Brain microvascular endothelial cell (primary cell): ENCODE measurements around the gene CRK.
A peak's percentile ranks its signal among the peaks of the same experiment; 100 is the strongest.

Experiments
- DNase-seq: peaks from one replicate; pipeline ENCODE4 v3.0.0-alpha.2; 2020
- H3K27ac ChIP-seq: fragments of 250-450 bp; sonication (Bioruptor Pico); 2 replicates; pipeline ENCODE4 v1.5.1; 2020; ENCODE audit warnings: mild to moderate bottlenecking, moderate library complexity
- H3K27me3 ChIP-seq: fragments of 250-450 bp; sonication (Bioruptor Pico); replicated peaks from 2 replicates; pipeline ENCODE4 v1.5.1; 2020; ENCODE audit warnings: mild to moderate bottlenecking
- H3K36me3 ChIP-seq: fragments of 250-450 bp; sonication (Bioruptor Pico); replicated peaks from 2 replicates; pipeline ENCODE4 v1.5.1; 2020; ENCODE audit warnings: mild to moderate bottlenecking
- H3K4me3 ChIP-seq: 2 replicates; pipeline ENCODE4 v1.5.1; 2011; ENCODE audit warnings: low read depth, mild to moderate bottlenecking, control low read depth, low read length, moderate library complexity
- in situ Hi-C: cut with HindIII; loops from 2 replicates; pipeline ENCODE4 v1.10.0; 2017; ENCODE audit warnings: low sequenced_read_pairs, low pct_ligation_motif_present
- TF ChIP-seq, protein P1 (sequence below): IDR thresholded peaks from 2 replicates; pipeline ENCODE4 v1.5.1; 2011; ENCODE audit warnings: low read depth, mild to moderate bottlenecking, moderate library complexity, low read length, control low read depth, inconsistent platforms; ENCODE audit errors: missing control alignments

CRK gene

DNA sequence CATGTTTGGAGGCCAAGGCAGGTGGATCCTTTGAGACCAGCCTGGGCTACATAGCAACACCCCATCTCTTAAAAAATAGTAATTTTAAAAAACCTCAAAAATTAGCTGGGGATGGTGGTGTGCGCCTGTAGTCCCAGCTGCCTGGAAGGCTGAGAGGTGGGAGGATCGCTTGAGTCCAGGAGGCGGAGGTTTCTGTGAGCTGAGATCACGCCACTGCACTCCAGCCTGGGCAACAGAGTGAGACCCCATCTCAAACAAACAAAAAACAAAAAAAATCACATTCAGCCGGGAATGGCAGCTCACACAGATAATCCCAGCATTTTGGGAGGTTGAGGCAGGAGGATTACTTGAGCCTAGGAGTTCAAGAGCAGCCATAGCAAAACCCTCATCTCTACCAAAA, 39.6 kb downstream of the CRK start:
- in situ Hi-C loops, result no loop called here
- no peak for DNase-seq
- Histone ChIP-seq H3K4me3 (no peak overlapping the region), H3K27ac (no peak overlapping the region), H3K27me3 (no peaks in the 10 kb centered on the region), H3K36me3 (peaks cover 15% of the 10 kb centered on the region)
- TF ChIP-seq, protein P1, sequence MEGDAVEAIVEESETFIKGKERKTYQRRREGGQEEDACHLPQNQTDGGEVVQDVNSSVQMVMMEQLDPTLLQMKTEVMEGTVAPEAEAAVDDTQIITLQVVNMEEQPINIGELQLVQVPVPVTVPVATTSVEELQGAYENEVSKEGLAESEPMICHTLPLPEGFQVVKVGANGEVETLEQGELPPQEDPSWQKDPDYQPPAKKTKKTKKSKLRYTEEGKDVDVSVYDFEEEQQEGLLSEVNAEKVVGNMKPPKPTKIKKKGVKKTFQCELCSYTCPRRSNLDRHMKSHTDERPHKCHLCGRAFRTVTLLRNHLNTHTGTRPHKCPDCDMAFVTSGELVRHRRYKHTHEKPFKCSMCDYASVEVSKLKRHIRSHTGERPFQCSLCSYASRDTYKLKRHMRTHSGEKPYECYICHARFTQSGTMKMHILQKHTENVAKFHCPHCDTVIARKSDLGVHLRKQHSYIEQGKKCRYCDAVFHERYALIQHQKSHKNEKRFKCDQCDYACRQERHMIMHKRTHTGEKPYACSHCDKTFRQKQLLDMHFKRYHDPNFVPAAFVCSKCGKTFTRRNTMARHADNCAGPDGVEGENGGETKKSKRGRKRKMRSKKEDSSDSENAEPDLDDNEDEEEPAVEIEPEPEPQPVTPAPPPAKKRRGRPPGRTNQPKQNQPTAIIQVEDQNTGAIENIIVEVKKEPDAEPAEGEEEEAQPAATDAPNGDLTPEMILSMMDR, result no peak

DNA sequence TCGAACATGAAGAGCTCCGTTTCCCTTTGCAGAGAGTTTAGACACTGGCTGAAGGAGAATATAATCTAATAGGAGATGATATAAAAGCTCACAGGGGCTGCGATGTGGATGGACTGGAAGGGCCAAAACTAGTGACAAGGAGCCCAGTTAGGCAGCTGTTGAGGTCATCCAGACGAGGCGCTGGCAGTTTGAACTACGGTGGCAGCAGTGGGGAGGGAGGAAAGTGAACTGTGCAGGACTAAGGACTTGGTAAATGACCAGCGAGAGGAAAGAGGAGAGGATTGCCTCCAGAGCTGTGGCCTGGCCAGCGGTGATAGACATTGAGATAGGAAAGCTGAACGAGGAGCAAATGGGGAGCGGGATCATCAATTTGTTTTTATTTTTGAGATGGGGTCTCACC, 41.4 kb downstream of the CRK start:
- H3K27ac ChIP-seq, result no peak overlapping the region
- H3K36me3 ChIP-seq, result peaks cover 3% of the 10 kb centered on the region
- DNase-seq, result no peak
- TF ChIP-seq, protein P1, result no peak
- no peaks in the 10 kb centered on the region for H3K27me3 ChIP-seq
- H3K4me3 ChIP-seq, result no peak overlapping the region
- in situ Hi-C loops, result no loop called here

DNA sequence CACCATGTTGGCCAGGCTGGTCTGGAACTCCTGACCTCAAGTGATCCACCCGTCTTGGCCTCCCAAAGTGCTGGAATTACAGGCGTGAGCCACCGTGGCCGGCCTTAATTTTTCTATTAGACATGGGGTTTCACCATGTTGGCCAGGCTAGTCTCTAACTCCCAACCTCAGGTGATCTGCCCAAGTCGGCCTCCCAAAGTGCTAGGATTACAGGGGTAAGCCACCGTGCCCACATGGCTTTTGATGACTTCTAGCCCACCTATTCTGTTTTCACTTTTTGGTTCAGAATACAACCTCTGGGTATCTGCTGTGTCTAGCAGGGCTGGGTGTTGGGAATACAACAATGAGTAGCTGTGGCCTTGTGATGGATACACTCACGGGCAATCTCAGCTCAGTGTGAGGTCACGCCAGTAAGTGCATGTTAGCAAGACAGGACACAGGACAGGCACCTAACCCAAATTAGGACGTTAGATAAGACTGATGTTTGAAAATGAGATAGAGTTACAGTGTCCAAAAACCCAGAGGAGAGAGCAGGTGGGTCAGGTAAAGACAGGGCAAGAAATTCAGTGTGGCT, 41.9 kb downstream of the CRK start:
- Histone ChIP-seq H3K27ac (no peak overlapping the region), H3K36me3 (peaks cover 2% of the 10 kb centered on the region), H3K27me3 (no peaks in the 10 kb centered on the region), H3K4me3 (no peak overlapping the region)
- in situ Hi-C loops, result no loop called here
- TF ChIP-seq, protein P1, result no peak
- no peak for DNase-seq

DNA sequence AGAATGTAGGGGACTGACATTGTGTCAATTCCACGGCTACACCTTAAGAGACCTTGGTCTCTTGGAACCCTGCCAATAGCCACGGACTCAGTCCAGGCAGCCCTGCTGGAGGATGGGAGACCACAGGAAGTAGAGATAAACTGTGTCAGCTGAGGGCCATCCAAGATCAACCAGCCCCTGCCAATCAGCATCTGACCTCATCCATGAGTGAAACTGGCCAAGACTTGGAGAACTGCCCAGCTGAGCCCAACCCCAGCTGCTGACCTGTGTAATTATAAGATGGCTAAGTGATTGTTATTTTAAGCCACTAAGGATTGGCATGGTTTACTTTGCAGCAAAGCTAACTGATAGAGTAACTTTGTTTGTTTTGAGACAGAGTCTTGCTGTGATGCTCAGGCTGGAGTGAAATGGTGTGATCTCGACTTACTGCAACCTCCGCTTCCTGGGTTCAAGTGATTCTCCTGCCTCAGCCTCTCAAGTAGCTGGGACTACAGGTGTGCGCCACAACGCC, 42.7 kb downstream of the CRK start:
- in situ Hi-C loops, result no loop called here

DNA sequence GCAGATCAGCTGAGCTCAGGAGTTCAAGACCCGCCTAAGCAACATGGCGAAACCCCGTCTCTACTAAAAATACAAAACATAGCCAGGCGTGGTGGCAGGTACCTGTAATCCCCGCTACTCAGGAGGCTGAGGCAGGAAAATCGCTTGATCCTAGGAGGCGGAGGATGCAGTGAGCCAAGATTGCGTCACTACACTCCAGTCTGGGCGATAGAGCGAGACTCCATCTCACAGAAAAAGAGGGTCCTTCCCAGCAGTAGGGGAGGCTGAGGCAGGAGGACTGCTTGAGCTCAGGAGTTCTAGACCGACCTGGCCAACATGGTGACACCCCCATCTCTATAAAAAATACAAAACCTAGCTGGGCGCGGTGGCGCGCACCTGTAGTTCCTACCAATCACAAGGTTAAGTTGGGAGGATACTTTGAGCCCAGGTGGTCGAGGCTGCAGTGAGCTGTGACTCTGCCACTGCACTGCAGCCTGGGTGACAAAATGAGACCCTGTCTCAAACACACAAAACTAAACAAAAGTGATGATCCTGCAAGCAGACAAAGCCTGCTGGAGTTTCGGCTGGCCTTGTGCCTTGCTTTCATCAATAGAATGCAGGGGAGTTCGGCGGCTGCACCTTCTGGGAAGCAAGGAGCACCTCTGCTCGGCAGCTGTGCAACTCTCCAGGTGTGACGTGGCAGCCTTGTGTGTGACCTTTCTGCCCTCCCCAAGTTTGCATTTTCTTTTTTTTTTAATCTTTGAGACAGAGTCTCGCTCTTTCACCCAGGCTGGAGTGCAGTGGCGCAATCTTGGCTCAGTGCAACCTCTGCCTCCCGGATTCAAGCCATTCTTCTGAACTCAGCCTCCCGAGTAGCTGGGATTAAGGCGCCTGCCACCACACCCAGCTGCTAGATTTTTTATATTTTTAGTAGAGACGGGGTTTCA, 43.6 kb downstream of the CRK start:
- no peak for DNase-seq
- in situ Hi-C loops, result no loop called here

More for the DNA sequence above, 42.7 kb downstream of the CRK start:
- H3K27ac ChIP-seq, result no peak overlapping the region
- TF ChIP-seq, protein P1, result no peak
- H3K36me3 ChIP-seq, result peaks cover 2% of the 10 kb centered on the region
- H3K4me3 ChIP-seq, result no peak overlapping the region
- no peaks in the 10 kb centered on the region for H3K27me3 ChIP-seq
- DNase-seq, result peak; percentile 77

More for the DNA sequence above, 43.6 kb downstream of the CRK start:
- TF ChIP-seq, protein P1, result no peak
- Histone ChIP-seq H3K27ac (no peak overlapping the region), H3K36me3 (no peaks in the 10 kb centered on the region), H3K4me3 (no peak overlapping the region), H3K27me3 (no peaks in the 10 kb centered on the region)
